ENCODE measurements around the gene PRXL2B.

PRXL2B gene

GRCh38 chr1:2628191-2628932 lies 41.8 kb downstream of the PRXL2B start:
- H3K23ac ChIP-seq (ENCODE audit: low read length in 2 of 2), result no peak overlapping the region
- no peak for DNase-seq
- no peak overlapping the region for H3K9ac ChIP-seq (ENCODE audit: low read length)
- no peak overlapping the region for H3K18ac ChIP-seq (ENCODE audit: low read depth in 1 of 2, low read length in 2 of 2)
- H3K27ac ChIP-seq (ENCODE audit: low read length, poor library complexity, severe bottlenecking), result no peak overlapping the region
- no peaks in the 10 kb centered on the region for H3K36me3 ChIP-seq (ENCODE audit: control insufficient read depth in 1 of 2, insufficient read depth in 2 of 2, low read depth in 1 of 2, low read length in 2 of 2)
- H4K91ac ChIP-seq (ENCODE audit: low read length), result no peak overlapping the region
- no peak overlapping the region for H3K4me3 ChIP-seq (ENCODE audit: insufficient read depth in 1 of 2, low read depth in 1 of 2, low read length in 2 of 2)
- H2AFZ ChIP-seq (ENCODE audit: low read depth, low read length), result no peak overlapping the region
- H3K9me3 ChIP-seq (ENCODE audit: control insufficient read depth, low read length), result no peaks in the 10 kb centered on the region
- H4K8ac ChIP-seq (ENCODE audit: low read length), result no peak overlapping the region
- 25% methylated on average over 23 of the region's 46 CpGs for WGBS
- H3K4me1 ChIP-seq (ENCODE audit: control insufficient read depth, insufficient read depth, low read depth, low read length), result no peaks in the 10 kb centered on the region
- no peak overlapping the region for H2BK120ac ChIP-seq (ENCODE audit: low read depth, low read length)
- H2AK5ac ChIP-seq (ENCODE audit: low read length, severe bottlenecking), result no peak overlapping the region
- no peak overlapping the region for H2BK15ac ChIP-seq (ENCODE audit: low read depth, poor library complexity, severe bottlenecking)
- no peak overlapping the region for H3K4me2 ChIP-seq (ENCODE audit: low read length, poor library complexity, severe bottlenecking)
- H3K79me1 ChIP-seq (replicated peaks; ENCODE audit: low read length, poor library complexity, severe bottlenecking), result no peaks in the 10 kb centered on the region
- H2BK12ac ChIP-seq (ENCODE audit: low read length in 2 of 2), result no peak overlapping the region
- no peak overlapping the region for H2BK5ac ChIP-seq (ENCODE audit: low read depth, low read length, poor library complexity, severe bottlenecking)
- H3K4ac ChIP-seq (ENCODE audit: low read depth in 1 of 2, low read length in 2 of 2), result no peak overlapping the region
- peaks cover 35 to 50% of the 10 kb centered on the region in 2 experiments for H3K27me3 ChIP-seq (ENCODE audit: control insufficient read depth in 1 of 2, insufficient read depth in 1 of 2, low read length in 2 of 2)
- H3K14ac ChIP-seq (ENCODE audit: low read length in 2 of 2), result no peak overlapping the region

DNA sequence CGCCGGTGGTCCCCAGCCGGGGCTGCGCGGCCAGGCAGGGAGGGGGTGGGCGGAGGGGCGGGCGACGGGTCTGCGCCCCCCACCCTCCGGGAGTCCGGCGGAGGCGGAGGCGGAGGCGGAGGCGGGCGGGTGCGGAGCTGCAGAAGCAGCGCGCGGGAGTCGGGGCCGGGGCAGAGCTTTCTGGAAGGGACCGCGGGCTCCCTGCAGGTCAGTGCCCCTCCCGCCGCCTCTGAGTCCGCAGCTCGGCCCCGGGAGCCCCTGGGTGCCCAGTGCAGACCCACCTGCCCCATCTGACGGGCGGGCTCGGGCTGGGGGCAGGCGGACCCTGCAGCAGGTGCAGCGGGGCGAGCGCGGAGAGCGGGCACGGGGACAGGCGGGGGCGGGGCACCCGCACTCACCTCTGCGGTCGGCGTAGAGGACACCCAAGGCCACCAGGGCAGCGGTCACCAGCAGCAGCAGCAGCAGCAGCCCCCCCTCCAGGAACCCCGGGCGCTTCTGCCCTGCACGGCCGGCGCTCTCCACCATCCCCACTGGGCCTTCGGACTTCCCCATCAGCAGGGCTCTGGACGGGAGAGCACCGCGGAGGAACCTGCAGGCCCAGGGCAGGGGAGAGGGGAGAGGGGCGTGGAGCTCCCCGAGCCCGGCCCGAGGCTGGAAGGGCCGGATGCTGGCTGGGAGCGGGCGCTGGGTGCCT lies 42.5 kb downstream of the PRXL2B start:
- Histone ChIP-seq H2BK12ac (ENCODE audit: low read length in 2 of 2) (no peak overlapping the region), H2BK120ac (ENCODE audit: low read depth, low read length) (no peak overlapping the region), H4K91ac (ENCODE audit: low read length) (no peak overlapping the region), H3K18ac (ENCODE audit: low read depth in 1 of 2, low read length in 2 of 2) (no peak overlapping the region), H3K4me2 (ENCODE audit: low read length, poor library complexity, severe bottlenecking) (no peak overlapping the region), H3K9me3 (ENCODE audit: control insufficient read depth, low read length) (no peaks in the 10 kb centered on the region), H3K23ac (ENCODE audit: low read length in 2 of 2) (no peak overlapping the region), H3K4ac (ENCODE audit: low read depth in 1 of 2, low read length in 2 of 2) (no peak overlapping the region), H3K79me1 (replicated peaks; ENCODE audit: low read length, poor library complexity, severe bottlenecking) (no peaks in the 10 kb centered on the region), H3K14ac (ENCODE audit: low read length in 2 of 2) (no peak overlapping the region), H3K9ac (ENCODE audit: low read length) (no peak overlapping the region), H2BK15ac (ENCODE audit: low read depth, poor library complexity, severe bottlenecking) (no peak overlapping the region), H3K4me3 (ENCODE audit: insufficient read depth in 1 of 2, low read depth in 1 of 2, low read length in 2 of 2) (no peak overlapping the region), H3K27me3 (ENCODE audit: control insufficient read depth in 1 of 2, insufficient read depth in 1 of 2, low read length in 2 of 2) (peaks cover 42 to 58% of the 10 kb centered on the region in 2 experiments), H4K8ac (ENCODE audit: low read length) (no peak overlapping the region), H2AK5ac (ENCODE audit: low read length, severe bottlenecking) (no peak overlapping the region), H3K27ac (ENCODE audit: low read length, poor library complexity, severe bottlenecking) (no peak overlapping the region), H3K36me3 (ENCODE audit: control insufficient read depth in 1 of 2, insufficient read depth in 2 of 2, low read depth in 1 of 2, low read length in 2 of 2) (no peaks in the 10 kb centered on the region), H2AFZ (ENCODE audit: low read depth, low read length) (no peak overlapping the region), H2BK5ac (ENCODE audit: low read depth, low read length, poor library complexity, severe bottlenecking) (no peak overlapping the region), H3K4me1 (ENCODE audit: control insufficient read depth, insufficient read depth, low read depth, low read length) (no peaks in the 10 kb centered on the region)
- DNase-seq, result no peak
- 23% methylated on average over 26 of the region's 64 CpGs for WGBS

DNA sequence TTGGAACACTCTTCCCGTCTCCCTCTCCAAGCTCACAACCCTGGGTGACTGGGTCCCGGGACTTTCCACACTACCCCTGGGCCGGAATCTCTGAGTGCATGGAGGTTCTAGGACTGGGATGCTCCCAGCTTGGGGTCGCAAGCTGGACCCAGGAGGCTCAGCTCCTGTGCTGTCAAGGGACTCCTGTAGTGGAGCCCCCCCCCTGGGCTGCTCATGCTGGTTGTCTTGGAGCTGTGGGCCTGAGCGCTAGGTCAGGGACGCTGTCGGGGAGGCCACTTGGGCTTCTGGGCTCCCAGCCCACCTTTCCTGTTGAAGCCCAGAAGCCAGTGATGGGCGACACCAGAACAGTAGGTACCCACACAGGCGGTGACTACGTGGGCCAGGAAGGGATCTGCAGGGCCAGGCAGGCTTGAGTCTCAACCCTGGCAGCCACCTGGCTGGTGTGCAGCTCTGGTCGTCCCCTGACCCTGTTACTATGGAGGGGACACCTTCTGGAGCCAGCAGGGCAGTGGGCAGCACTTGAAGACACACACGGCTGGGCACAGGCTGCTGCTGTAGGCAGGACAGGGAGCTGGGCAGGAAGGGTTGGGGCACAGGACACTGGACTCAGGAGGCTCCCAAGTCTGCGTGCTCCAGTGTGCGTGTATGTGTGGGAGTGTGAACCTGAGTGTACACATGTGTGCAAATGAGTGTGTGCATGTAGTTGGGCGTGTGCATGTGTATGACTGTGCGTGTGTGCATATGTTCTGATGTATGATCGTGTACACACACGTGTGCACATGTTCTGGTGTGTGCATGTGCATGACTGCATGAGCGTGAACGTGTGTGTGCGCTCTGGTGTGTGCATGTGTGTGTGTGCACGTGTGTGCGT lies 43.3 kb downstream of the PRXL2B start:
- no peak overlapping the region for H3K4ac ChIP-seq (ENCODE audit: low read depth in 1 of 2, low read length in 2 of 2)
- H3K4me2 ChIP-seq (ENCODE audit: low read length, poor library complexity, severe bottlenecking), result no peak overlapping the region
- no peak overlapping the region for H2BK120ac ChIP-seq (ENCODE audit: low read depth, low read length)
- H4K91ac ChIP-seq (ENCODE audit: low read length), result peak overlapping the region; percentile 18
- H3K23ac ChIP-seq (ENCODE audit: low read length in 2 of 2), result no peak overlapping the region
- no peaks in the 10 kb centered on the region for H3K4me1 ChIP-seq (ENCODE audit: control insufficient read depth, insufficient read depth, low read depth, low read length)
- 88% methylated on average over 23 of the region's 23 CpGs for whole genome bisulfite sequencing
- H3K79me1 ChIP-seq (replicated peaks; ENCODE audit: low read length, poor library complexity, severe bottlenecking), result no peaks in the 10 kb centered on the region
- no peak overlapping the region for H2BK15ac ChIP-seq (ENCODE audit: low read depth, poor library complexity, severe bottlenecking)
- H2BK12ac ChIP-seq (ENCODE audit: low read length in 2 of 2), result no peak overlapping the region
- H3K36me3 ChIP-seq (ENCODE audit: control insufficient read depth in 1 of 2, insufficient read depth in 2 of 2, low read depth in 1 of 2, low read length in 2 of 2), result no peaks in the 10 kb centered on the region
- no peaks in the 10 kb centered on the region for H3K9me3 ChIP-seq (ENCODE audit: control insufficient read depth, low read length)
- H3K27ac ChIP-seq (ENCODE audit: low read length, poor library complexity, severe bottlenecking), result no peak overlapping the region
- H2AFZ ChIP-seq (ENCODE audit: low read depth, low read length), result no peak overlapping the region
- H2AK5ac ChIP-seq (ENCODE audit: low read length, severe bottlenecking), result no peak overlapping the region
- peaks cover 43 to 59% of the 10 kb centered on the region in 2 experiments for H3K27me3 ChIP-seq (ENCODE audit: control insufficient read depth in 1 of 2, insufficient read depth in 1 of 2, low read length in 2 of 2)
- H3K18ac ChIP-seq (ENCODE audit: low read depth in 1 of 2, low read length in 2 of 2), result no peak overlapping the region
- H4K8ac ChIP-seq (ENCODE audit: low read length), result no peak overlapping the region
- no peak overlapping the region for H3K14ac ChIP-seq (ENCODE audit: low read length in 2 of 2)
- no peak for DNase-seq
- H2BK5ac ChIP-seq (ENCODE audit: low read depth, low read length, poor library complexity, severe bottlenecking), result no peak overlapping the region
- H3K4me3 ChIP-seq (ENCODE audit: insufficient read depth in 1 of 2, low read depth in 1 of 2, low read length in 2 of 2), result no peak overlapping the region
- no peak overlapping the region for H3K9ac ChIP-seq (ENCODE audit: low read length)

All from mesenchymal stem cell (in vitro differentiated cells and primary cell).